Measurements from ENCODE around the gene KCNJ10.
A peak's percentile ranks its signal among the peaks of the same experiment; 100 is the strongest.
"Not testable (repeated sequence)": the region's sequence is repeated elsewhere in the genome, so short reads cannot be mapped to it uniquely, and the experiment has no call there.

KCNJ10 gene

GRCh38 chr1:160069460-160070231 is at the start of gene KCNJ10:
KCNJ10 (minus strand) TSS chr1:160070160; CDS start chr1:160042532, 27,628 bp downstream.
- no peak for DNase-seq

DNA sequence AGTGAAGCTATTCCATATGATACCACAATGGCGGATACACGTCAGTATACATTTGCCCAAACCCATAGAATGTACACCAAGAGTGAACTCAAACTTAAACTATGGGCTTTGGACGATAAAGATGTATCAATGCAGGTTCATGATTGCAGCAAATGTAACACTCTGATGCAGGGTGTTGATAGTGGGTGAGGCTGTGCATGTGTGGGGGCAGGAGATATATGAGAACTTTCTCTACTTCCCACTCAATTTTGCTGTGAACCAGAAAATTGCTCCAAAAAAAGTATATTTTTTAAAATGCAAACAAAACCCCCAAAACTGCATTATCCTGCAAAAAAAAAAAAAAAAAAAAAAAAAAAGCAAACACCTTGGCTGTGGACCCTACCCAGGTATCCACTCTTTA is 49.0 kb upstream of the KCNJ10 start:
- DNase-seq = no peak

- DNase-seq = no peak
Observed at GRCh38 chr1:160117709-160118183, 47.8 kb upstream of the KCNJ10 start.

GRCh38 chr1:160117300-160117699 is 47.3 kb upstream of the KCNJ10 start:
- DNase-seq = no peak

DNA sequence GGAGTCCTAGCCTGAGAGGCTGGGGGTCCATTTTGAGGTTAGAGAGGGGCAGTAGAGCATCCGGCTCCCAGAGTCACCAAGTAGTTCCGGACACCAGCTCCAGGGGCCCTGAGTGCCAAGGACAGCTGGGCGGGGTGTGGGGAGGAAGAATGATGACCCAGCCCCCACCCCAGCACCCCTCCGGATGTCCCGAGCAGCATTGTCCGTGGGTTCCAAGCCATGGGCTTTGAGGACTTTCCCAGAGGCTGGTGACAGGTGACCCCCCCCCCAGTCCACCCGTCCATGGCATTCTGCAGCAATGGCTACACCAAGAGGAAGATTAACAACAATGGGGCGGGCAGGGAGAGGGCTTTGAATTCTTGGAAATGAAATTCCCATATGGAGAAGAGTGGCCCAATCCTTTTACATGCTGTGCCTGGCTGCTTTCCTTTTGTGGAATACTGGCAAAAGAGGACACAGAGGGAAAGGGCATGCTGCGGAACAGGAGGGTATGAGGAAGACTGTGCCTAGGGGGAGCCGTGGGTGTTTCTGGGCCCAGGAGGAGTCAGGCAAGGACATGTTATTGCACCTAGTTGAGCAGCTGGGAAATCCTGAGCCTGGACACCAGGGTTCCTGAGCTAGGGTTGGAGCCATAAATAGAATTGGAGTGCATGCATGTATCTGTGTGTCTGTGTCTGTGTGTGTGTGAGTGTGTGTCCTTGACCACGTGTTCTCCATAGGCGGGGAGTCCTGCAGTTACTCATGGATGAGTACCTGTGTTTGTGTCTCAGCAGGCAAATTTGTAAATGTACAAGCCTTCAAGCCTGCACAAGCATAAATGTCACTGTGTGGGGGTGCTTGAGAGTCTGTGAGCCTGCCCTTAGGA is 46.6 kb upstream of the KCNJ10 start:
- DNase-seq = no peak

GRCh38 chr1:160115545-160116282 is 45.8 kb upstream of the KCNJ10 start, which contains the start of gene ATP1A2:
ATP1A2 (plus strand) TSS chr1:160115759; CDS start chr1:160115862, 103 bp downstream.
- DNase-seq = no peak

GRCh38 chr1:160114085-160114484 is 44.1 kb upstream of the KCNJ10 start:
- DNase-seq = no peak

- no peak for DNase-seq
Observed at GRCh38 chr1:160113407-160113806, 43.4 kb upstream of the KCNJ10 start.

DNA sequence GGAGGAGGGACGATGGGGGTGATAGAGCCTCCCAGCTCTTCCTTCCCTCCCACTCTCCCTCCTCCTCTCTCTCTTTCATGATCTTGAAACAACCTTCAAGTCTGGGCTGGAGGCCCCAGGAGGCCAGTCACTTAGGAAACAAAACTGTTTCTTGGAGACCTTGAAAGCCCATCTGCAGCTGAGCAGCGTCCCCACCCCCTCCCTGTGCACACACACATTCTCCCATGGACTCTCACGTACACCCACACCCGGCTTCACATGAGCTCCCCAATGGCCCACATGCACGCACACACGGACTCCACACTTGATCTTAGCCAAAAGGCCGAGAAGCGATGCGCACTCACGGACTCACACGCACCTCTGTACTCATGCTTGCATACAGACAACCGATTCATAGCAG is 42.4 kb upstream of the KCNJ10 start:
- no peak for DNase-seq

DNA sequence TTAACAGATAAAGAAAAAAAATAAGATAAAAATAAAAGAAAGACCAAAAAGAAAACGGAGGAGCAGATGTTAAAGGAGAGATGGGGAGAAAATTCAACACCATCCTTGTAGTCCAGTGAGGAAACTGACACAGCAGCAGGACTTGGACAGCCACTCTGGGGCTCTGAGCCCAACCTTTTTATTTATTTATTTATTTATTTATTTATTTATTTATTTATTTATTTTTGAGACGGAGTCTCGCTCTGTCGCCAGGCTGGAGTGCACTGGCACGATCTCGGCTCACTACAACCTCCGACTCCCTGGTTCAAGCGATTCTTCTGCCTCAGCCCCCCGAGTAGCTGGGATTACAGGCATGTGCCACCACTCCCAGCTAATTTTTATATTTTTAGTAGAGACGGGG is 41.5 kb upstream of the KCNJ10 start:
- not testable (repeated sequence) for DNase-seq

DNA sequence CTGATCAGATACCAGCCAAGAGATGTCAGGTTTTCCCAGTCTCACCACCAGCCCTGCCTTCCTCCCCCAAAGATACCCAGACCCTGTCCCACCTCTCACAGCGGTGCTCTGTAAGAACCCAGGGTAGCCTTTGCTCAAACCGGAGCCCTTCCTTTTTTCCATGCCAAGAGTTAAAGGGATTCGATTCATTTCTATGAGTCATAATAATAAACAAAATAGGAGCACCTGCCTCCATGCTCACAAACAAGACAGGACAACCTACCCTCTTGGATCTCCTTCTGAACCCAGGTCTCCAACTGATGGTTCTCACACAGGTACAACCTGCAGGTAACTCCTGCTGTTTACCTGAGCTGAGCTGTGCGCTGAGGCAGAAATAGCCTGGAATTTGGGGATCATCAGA is 39.7 kb upstream of the KCNJ10 start:
- no peak for DNase-seq

- peak; percentile 51 for DNase-seq
Observed at GRCh38 chr1:160108888-160109662, 39.1 kb upstream of the KCNJ10 start.

- DNase-seq = no peak
Observed at GRCh38 chr1:160107512-160107911, 37.6 kb upstream of the KCNJ10 start.

GRCh38 chr1:160105155-160105554 is 35.2 kb upstream of the KCNJ10 start:
- DNase-seq = no peak

DNA sequence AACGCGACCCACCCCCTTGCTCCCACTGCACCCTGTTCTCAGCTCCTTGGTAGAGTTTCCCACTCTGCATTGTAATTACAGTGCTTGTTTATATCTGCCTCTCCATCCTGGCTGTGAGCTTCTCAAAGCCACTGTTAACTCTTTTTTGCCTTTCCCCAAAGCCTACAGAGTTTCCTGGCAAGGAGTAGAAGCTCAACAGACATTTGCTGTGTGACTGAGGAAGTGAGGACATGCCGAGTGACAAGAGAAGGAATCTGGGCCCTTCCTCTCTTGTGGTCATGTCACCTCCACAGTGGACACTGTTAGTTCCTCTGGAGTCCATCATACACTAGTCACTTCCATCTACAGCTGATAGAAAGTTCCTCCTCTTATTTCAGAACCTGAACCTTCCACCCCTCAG is 34.5 kb upstream of the KCNJ10 start:
- no peak for DNase-seq

GRCh38 chr1:160103658-160104408 is 33.9 kb upstream of the KCNJ10 start:
- DNase-seq = no peak

GRCh38 chr1:160101717-160102522 is 32.0 kb upstream of the KCNJ10 start:
- no peak for DNase-seq

DNA sequence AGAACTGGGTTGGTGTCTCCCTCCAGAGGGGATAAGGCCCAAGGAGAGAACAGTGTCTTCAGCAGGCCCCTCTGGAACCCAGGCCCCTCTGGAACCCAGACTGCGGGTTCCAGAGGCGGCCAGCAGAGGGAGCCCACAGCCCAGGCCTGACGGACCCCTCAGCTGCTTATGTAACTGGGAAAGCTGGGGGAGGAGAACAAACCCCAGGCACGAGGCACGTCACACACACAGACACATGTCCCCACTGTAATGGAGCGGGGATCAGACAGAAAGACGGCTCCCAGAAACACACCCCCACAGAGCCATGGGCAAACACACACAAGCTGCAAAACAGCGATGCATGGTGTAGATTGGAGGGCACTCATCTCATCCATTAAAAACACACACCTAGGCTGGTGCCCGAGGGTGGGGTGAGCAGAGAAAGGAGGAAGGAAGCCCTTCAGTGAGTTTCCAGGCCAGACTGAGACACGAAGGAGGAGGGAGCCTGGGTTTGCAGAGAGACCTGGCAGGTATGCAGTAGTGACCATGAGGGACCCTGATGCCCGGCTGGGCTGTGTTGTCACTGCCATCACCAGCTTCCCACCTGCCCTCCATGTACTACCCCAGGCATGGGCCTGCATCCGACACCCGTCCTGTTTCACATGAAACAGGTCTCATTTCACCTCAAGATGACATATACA is 31.2 kb upstream of the KCNJ10 start:
- peak; percentile 86 for DNase-seq

- DNase-seq = no peak
Observed at GRCh38 chr1:160099716-160100375, 29.9 kb upstream of the KCNJ10 start.

Measured in NCI-H1694 (cell line).